Measurements from ENCODE around the gene PCDHGA1. TPM values are rescaled to one million over a fixed set of nuclear protein-coding genes. Genes with fewer than 3 reads are reported as not detected.

Gene PCDHGA1
- total RNA-seq, 1 experiment from 2014 or later: not detected

Other genes with a start within 250 kb of the PCDHGA1 start
- gene PCDHB2, start 235.9 kb upstream of the PCDHGA1 start, total RNA-seq (2014; rRNA removed; shearing (Covaris generic)): 0.69 and 1.9 TPM in 2 replicates
- 0.21 and 0.26 TPM in 2 replicates for gene PCDHB3, start 230.0 kb upstream of the PCDHGA1 start, total RNA-seq (2014; rRNA removed; shearing (Covaris generic))
- 0.35 and 0.41 TPM in 2 replicates for gene PCDHB4, start 208.7 kb upstream of the PCDHGA1 start, total RNA-seq (2014; rRNA removed; shearing (Covaris generic))
- 0.07 TPM in 2 replicates for gene PCDHB5, start 195.3 kb upstream of the PCDHGA1 start, total RNA-seq (2014; rRNA removed; shearing (Covaris generic))
- gene PCDHB6, start 180.5 kb upstream of the PCDHGA1 start, total RNA-seq (2014; rRNA removed; shearing (Covaris generic)): not detected in 2 replicates
- 0.03 TPM in 1 of 2 replicates, not detected in the other for gene PCDHB7, start 157.9 kb upstream of the PCDHGA1 start, total RNA-seq (2014; rRNA removed; shearing (Covaris generic))
- not detected in 2 replicates for gene PCDHB8, start 152.7 kb upstream of the PCDHGA1 start, total RNA-seq (2014; rRNA removed; shearing (Covaris generic))
- 0.03 and 0.07 TPM in 2 replicates for gene PCDHB16, start 148.1 kb upstream of the PCDHGA1 start, total RNA-seq (2014; rRNA removed; shearing (Covaris generic))
- not detected in 2 replicates for gene PCDHB9, start 143.4 kb upstream of the PCDHGA1 start, total RNA-seq (2014; rRNA removed; shearing (Covaris generic))
- gene PCDHB10, start 138.2 kb upstream of the PCDHGA1 start, total RNA-seq (2014; rRNA removed; shearing (Covaris generic)): 0.03 and 0.33 TPM in 2 replicates
- gene PCDHB11, start 130.9 kb upstream of the PCDHGA1 start, total RNA-seq (2014; rRNA removed; shearing (Covaris generic)): 0.03 and 0.18 TPM in 2 replicates
- not detected in 2 replicates for gene PCDHB12, start 121.8 kb upstream of the PCDHGA1 start, total RNA-seq (2014; rRNA removed; shearing (Covaris generic))
- gene PCDHB13, start 116.6 kb upstream of the PCDHGA1 start, total RNA-seq (2014; rRNA removed; shearing (Covaris generic)): 0.03 TPM in 1 of 2 replicates, not detected in the other
- 0.10 and 0.26 TPM in 2 replicates for gene PCDHB14, start 107.2 kb upstream of the PCDHGA1 start, total RNA-seq (2014; rRNA removed; shearing (Covaris generic))
- not detected in 2 replicates for gene PCDHB15, start 85.1 kb upstream of the PCDHGA1 start, total RNA-seq (2014; rRNA removed; shearing (Covaris generic))
- gene SLC25A2, start 26.5 kb upstream of the PCDHGA1 start, total RNA-seq (2014; rRNA removed; shearing (Covaris generic)): 0.14 TPM in 1 of 2 replicates, not detected in the other
- 39.5 and 41.8 TPM in 2 replicates for gene TAF7, start 9.7 kb upstream of the PCDHGA1 start, total RNA-seq (2014; rRNA removed; shearing (Covaris generic))
- gene PCDHGA2, start 8.2 kb downstream of the PCDHGA1 start, total RNA-seq (2014; rRNA removed; shearing (Covaris generic)): not detected in 2 replicates
- gene PCDHGA3, start 13.3 kb downstream of the PCDHGA1 start, total RNA-seq (2014; rRNA removed; shearing (Covaris generic)): 0.14 TPM in 1 of 2 replicates, not detected in the other
- gene PCDHGB1, start 19.6 kb downstream of the PCDHGA1 start, total RNA-seq (2014; rRNA removed; shearing (Covaris generic)): not detected in 2 replicates
- gene PCDHGA4, start 24.5 kb downstream of the PCDHGA1 start, total RNA-seq (2014; rRNA removed; shearing (Covaris generic)): 0.03 TPM in 1 of 2 replicates, not detected in the other
- 0.03 TPM in 1 of 2 replicates, not detected in the other for gene PCDHGB2, start 29.5 kb downstream of the PCDHGA1 start, total RNA-seq (2014; rRNA removed; shearing (Covaris generic))
- gene PCDHGA5, start 33.6 kb downstream of the PCDHGA1 start, total RNA-seq (2014; rRNA removed; shearing (Covaris generic)): not detected in 2 replicates
- 0.26 TPM in 1 of 2 replicates, not detected in the other for gene PCDHGB3, start 39.7 kb downstream of the PCDHGA1 start, total RNA-seq (2014; rRNA removed; shearing (Covaris generic))
- 0.04 TPM in 1 of 2 replicates, not detected in the other for gene PCDHGA6, start 43.4 kb downstream of the PCDHGA1 start, total RNA-seq (2014; rRNA removed; shearing (Covaris generic))
- gene PCDHGA7, start 52.2 kb downstream of the PCDHGA1 start, total RNA-seq (2014; rRNA removed; shearing (Covaris generic)): not detected in 2 replicates
- gene PCDHGB4, start 57.2 kb downstream of the PCDHGA1 start, total RNA-seq (2014; rRNA removed; shearing (Covaris generic)): 0.66 and 1.4 TPM in 2 replicates
- 0.22 TPM in 1 of 2 replicates, not detected in the other for gene PCDHGA8, start 62.1 kb downstream of the PCDHGA1 start, total RNA-seq (2014; rRNA removed; shearing (Covaris generic))
- gene PCDHGB5, start 67.4 kb downstream of the PCDHGA1 start, total RNA-seq (2014; rRNA removed; shearing (Covaris generic)): not detected in 2 replicates
- 0.04 and 0.10 TPM in 2 replicates for gene PCDHGA9, start 72.3 kb downstream of the PCDHGA1 start, total RNA-seq (2014; rRNA removed; shearing (Covaris generic))
- gene PCDHGB6, start 77.5 kb downstream of the PCDHGA1 start, total RNA-seq (2014; rRNA removed; shearing (Covaris generic)): 1.7 and 1.9 TPM in 2 replicates
- 0.35 and 0.78 TPM in 2 replicates for gene PCDHGA10, start 82.5 kb downstream of the PCDHGA1 start, total RNA-seq (2014; rRNA removed; shearing (Covaris generic))
- 4.4 and 4.6 TPM in 2 replicates for gene PCDHGB7, start 87.2 kb downstream of the PCDHGA1 start, total RNA-seq (2014; rRNA removed; shearing (Covaris generic))
- 0.21 and 0.30 TPM in 2 replicates for gene PCDHGA11, start 90.5 kb downstream of the PCDHGA1 start, total RNA-seq (2014; rRNA removed; shearing (Covaris generic))
- 0.10 and 0.44 TPM in 2 replicates for gene PCDHGA12, start 100.0 kb downstream of the PCDHGA1 start, total RNA-seq (2014; rRNA removed; shearing (Covaris generic))
- 27.4 and 31.7 TPM in 2 replicates for gene PCDHGC3, start 145.5 kb downstream of the PCDHGA1 start, total RNA-seq (2014; rRNA removed; shearing (Covaris generic))
- gene PCDHGC4, start 154.5 kb downstream of the PCDHGA1 start, total RNA-seq (2014; rRNA removed; shearing (Covaris generic)): 9.9 and 12.5 TPM in 2 replicates
- 0.44 and 1.8 TPM in 2 replicates for gene PCDHGC5, start 158.6 kb downstream of the PCDHGA1 start, total RNA-seq (2014; rRNA removed; shearing (Covaris generic))

Data from H7 (cell line).